Cardiac muscle cell (in vitro differentiated cells and primary cell): Measurements from ENCODE around the gene MUSK. TPM values are rescaled to one million over a fixed set of nuclear protein-coding genes. Genes with fewer than 3 reads are reported as not detected.

Experiments
- DNase-seq, 2 donors: peaks; one replicate each; pipeline versions ENCODE4 v3.0.0 to v3.0.0-alpha.2; 2010 to 2017; ENCODE audit warnings: low read depth in 1 of 2, low spot score in 1 of 2
- H3K27ac ChIP-seq: fragments of 200-600 bp; sonication (generic); 2 replicates; pipeline ENCODE4 v1.5.1; 2016
- H3K27me3 ChIP-seq: fragments of 200-600 bp; sonication (generic); 2 replicates; pipeline ENCODE4 v1.6.0; 2016; ENCODE audit warnings: control low read depth
- H3K36me3 ChIP-seq: fragments of 200-600 bp; sonication (generic); 2 replicates; pipeline ENCODE4 v1.5.1; 2016; ENCODE audit warnings: control low read depth
- H3K4me1 ChIP-seq: fragments of 200-600 bp; sonication (generic); 2 replicates; pipeline ENCODE4 v1.8.1; 2017; ENCODE audit warnings: low read depth, mild to moderate bottlenecking, mixed run types
- H3K4me3 ChIP-seq: fragments of 200-600 bp; sonication (generic); 2 replicates; pipeline ENCODE4 v1.5.1; 2016; ENCODE audit warnings: mild to moderate bottlenecking
- H3K9me3 ChIP-seq: fragments of 200-600 bp; sonication (generic); 2 replicates; pipeline ENCODE4 v1.5.1; 2017; ENCODE audit warnings: low read depth, mild to moderate bottlenecking, control low read depth
- CTCF ChIP-seq: IDR thresholded peaks from 2 replicates; pipeline ENCODE4 v1.5.1; 2012; ENCODE audit warnings: low read depth, mild to moderate bottlenecking, low read length
- polyA plus RNA-seq: library from polyadenylated mRNA; unstranded; fragments of >200 nt; fragmentation: Nextera tagmentation; extraction: Ambion mirVana; gene quantifications from 2 replicates; pipeline ENCODE4 v1.2.1, GENCODE V29; 2016
- total RNA-seq: library from RNA; depleted of rRNA; stranded (reverse); fragments of >200 nt; gene quantifications from 2 replicates; pipeline ENCODE4 v1.2.3, GENCODE V29; 2016

MUSK gene
- not detected in 2 replicates for total RNA-seq
- not detected in 2 replicates for polyA plus RNA-seq

DNA sequence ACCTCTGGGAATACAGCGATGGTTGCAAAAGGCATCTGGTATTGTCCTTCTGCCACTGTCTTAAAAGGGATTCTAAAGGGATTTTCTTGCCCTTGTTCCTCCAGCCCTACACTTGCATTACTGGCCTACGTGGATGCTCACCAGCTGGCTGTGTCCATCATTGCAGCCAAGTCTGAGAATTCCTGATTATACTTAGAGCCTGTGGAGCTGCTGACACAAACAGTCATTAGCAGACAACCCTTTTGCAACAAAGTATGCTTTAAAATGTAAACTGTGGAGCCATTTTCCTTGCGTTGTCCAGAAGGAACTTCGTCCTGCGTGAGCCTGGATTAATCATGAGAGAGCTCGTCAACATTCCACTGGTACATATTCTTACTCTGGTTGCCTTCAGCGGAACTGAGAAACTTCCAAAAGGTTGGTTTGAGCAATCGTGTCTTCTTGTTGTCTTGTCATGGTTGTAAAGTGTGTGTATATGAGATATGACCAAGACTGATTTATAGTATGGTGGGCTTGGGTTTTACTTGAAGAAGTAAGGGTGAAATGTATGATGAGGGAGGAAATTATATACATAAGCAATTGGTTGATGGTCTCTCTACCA lies at the start of gene MUSK:
TSS of gene MUSK (plus strand) at position 222 of the 598 bp plus-strand sequence. CDS start at position 336, 114 bp downstream.
- Histone ChIP-seq H3K27ac (no peak within 1 kb of the TSS), H3K27me3 (peaks cover 2% of the 10 kb centered on the region), H3K4me1 (peaks cover 7% of the 10 kb centered on the region), H3K36me3 (no peaks in the 10 kb centered on the region), H3K9me3 (no peaks in the 10 kb centered on the region), H3K4me3 (no peak within 1 kb of the TSS)
- no peak for DNase-seq
- TF ChIP-seq CTCF: no peak

DNA sequence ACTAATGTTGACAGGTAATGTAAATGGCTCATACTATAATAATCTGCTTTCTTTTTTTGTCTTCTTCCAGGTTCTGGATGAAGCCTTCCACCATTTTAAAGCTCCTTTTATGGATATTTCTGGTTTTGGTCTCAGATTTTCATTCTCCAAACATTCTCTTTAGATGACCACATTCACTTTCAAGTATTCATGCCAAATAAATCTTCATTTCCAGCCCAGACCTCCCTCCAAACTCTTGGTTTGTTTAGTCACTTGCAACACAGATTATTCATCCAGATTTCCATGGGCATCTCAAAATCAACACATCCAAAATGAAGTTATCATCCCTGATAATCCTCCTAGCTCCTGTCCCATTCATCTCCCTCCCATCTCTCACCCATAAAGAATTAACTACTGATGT lies 48.8 kb upstream of the MUSK start:
- H3K4me1 ChIP-seq: no peaks in the 10 kb centered on the region
- TF ChIP-seq CTCF: no peak
- H3K36me3 ChIP-seq: no peaks in the 10 kb centered on the region
- H3K27ac ChIP-seq: no peak overlapping the region
- no peaks in the 10 kb centered on the region for H3K9me3 ChIP-seq
- no peak overlapping the region for H3K4me3 ChIP-seq
- peak in 1 of 2 donors; percentile 21 for DNase-seq
- H3K27me3 ChIP-seq: no peaks in the 10 kb centered on the region

GRCh38 chr9:110620726-110621125 lies 47.9 kb upstream of the MUSK start:
- Histone ChIP-seq H3K27ac (no peak overlapping the region), H3K4me1 (no peaks in the 10 kb centered on the region), H3K9me3 (no peaks in the 10 kb centered on the region), H3K36me3 (no peaks in the 10 kb centered on the region), H3K4me3 (no peak overlapping the region), H3K27me3 (no peaks in the 10 kb centered on the region)
- peak in 1 of 2 donors; percentile 21 for DNase-seq
- TF ChIP-seq CTCF: no peak

GRCh38 chr9:110622368-110622767 lies 46.2 kb upstream of the MUSK start:
- DNase-seq: no peak
- no peaks in the 10 kb centered on the region for H3K36me3 ChIP-seq
- no peaks in the 10 kb centered on the region for H3K27me3 ChIP-seq
- H3K27ac ChIP-seq: no peak overlapping the region
- TF ChIP-seq CTCF: no peak
- H3K9me3 ChIP-seq: no peaks in the 10 kb centered on the region
- H3K4me1 ChIP-seq: no peaks in the 10 kb centered on the region
- no peak overlapping the region for H3K4me3 ChIP-seq

- Histone ChIP-seq H3K27ac (no peak overlapping the region), H3K9me3 (no peaks in the 10 kb centered on the region), H3K36me3 (no peaks in the 10 kb centered on the region), H3K4me1 (no peaks in the 10 kb centered on the region), H3K4me3 (no peak overlapping the region), H3K27me3 (no peaks in the 10 kb centered on the region)
- DNase-seq: peak; percentile 73 to 74
- TF ChIP-seq CTCF: peak; percentile 54
Observed at GRCh38 chr9:110623462-110624025, 45.0 kb upstream of the MUSK start.
